ENCODE results near the gene GAB1.

Gene GAB1

DNA sequence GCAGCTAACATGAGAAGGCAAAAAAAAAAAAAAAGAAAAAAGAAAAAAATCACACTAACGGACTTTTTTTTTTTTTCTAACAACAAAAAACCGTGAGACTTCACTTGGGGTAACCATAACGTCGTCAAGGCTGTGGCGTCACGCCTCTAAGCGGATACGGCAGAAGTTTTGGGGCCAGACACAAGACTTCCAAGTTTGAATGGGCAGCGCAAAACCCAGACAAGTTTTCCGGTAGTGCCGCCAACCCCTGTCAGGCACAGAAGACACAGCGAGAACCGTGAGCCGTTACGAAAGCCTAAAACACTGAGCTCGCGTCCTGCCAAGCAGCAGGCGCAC lies 176.3 kb downstream of the GAB1 start:
- FAIRE-seq, result no peak

DNA sequence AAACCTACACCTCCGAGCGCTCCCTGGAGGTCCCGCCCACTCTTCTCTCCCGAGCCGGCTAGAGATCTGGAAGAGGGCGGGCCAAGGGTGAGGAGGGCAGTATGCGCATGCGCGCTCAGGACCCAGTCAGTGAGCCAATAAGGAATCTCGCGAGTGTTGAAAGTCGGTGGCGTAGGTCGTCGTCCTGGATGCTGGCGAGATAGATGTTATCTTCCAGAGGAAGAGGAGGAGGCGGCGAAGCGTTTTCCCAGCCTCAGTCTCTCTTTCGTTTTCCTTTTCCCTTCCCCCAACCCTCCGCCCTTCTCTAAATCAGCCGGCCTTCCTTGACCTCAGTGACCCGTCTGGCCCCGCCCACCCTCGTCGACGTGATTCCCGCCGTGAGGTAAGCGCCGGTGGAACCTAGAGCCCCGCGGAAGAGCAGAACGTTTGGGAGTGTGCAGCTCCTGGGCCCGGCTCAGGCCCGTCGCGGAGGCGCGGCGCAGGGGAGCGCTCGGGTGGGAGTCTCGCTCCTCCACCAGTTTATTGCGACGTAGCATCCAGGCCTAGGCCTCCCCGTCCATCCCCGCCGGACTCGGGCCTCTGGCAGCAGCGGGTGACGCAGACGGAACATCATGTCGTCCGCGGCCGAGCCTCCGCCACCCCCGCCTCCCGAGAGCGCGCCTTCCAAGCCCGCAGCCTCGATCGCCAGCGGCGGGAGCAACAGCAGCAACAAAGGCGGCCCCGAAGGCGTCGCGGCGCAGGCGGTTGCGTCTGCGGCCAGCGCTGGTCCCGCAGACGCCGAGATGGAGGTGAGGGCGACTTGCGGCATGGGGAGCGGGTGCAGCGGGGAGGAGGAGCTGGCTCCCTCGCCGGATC lies 176.9 kb downstream of the GAB1 start, which contains the start of gene SMARCA5:
Gene SMARCA5, plus strand, starts transcription at position 389 of the 855 bp plus-strand sequence. Its CDS starts 223 bp downstream, at position 612.
- FAIRE-seq, result peak; percentile 98

DNA sequence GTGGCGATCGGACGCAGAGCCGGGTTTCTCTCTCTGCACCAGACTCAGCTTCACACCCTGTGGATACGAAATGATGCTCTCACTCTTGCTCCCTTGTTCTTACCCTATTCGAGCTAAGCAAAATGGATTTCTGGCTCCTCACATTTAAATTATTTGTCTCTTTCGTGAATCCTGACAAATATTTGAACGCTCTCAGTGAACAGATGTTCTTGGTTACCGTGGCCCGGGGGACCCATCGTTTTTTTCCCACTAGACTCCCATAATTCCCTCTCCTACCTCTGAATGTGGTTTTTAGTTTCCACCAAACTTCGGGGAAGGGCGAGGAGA lies 177.5 kb downstream of the GAB1 start:
- no peak for FAIRE-seq

DNA sequence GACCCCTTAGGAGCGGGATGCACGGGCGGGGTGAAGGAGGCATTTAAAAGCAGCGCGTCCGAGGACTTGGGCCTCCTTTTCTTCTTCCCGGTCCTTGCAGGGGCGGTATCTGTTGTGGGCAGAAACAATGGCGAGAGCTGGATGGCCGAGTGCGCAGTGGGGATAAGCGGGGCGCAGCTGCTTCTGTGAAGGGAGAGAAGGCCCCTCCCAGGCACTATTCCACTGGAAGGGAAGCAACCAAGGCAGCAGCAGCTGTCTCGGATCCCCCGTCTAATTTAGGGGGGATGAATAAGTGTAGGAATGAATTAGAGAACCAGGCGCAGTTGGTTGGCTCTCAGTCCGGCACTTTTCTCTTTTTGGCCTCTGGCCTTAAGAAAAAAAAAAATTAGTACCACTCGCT lies 177.8 kb downstream of the GAB1 start:
- no peak for FAIRE-seq

DNA sequence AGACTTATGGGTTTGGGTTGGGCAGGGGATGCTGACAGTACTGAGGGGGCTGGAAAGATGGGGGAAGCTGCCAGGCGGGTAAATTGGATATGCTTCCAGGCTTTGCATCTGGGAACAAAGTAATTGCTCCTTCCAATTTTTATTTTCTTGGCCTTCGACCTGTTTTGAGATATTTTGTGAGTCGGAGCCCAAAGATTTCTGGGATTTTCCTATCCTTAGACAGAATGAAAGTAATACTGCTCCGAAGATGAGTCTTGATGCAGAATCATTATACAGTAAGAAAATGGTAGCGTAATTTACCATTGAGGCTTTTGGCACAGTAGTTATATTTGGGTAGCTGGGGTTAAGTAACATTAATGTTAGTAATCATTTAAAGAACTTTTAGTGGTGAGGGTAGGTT lies 178.2 kb downstream of the GAB1 start:
- no peak for FAIRE-seq

DNA sequence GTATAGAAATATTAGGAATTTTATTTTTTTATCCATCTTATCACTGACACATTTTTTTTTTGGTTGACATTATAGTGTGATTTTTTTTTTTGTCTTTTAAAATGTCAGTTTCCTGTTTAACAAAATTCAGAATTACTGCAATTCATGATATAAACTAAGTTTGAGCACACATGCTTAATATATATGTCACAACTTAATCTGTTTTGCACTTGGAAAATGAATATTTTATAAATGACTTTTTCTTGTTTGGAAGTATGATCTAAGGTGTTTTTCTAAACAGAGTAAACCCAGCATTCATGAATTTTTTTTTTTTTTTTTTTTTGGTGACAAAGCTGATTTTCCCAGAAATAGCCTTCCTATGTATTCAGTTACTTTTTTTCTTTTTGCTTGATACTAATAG lies 179.2 kb downstream of the GAB1 start:
- FAIRE-seq, result peak; percentile 79

DNA sequence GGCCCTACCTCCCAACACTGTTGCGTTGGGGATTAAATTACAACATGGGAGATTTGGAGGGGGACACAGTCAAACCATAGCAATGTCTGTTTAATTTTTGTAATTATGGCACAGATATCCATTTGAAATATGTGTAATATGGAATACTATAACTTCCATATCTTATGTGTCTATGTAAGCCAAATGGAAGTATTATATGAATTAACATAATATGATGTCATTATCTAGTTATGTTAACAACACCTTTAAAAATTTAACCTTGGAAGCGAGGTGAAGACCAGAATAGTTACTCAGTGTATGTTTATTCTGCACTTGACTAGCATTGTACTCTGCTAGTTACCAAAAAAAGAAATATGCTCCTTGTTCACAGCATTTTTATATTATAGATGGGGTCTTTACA lies 181.1 kb downstream of the GAB1 start:
- no peak for FAIRE-seq
